K562 (cell line): Measurements from ENCODE around the gene FARSA. TPM values are rescaled to one million over a fixed set of nuclear protein-coding genes. Genes with fewer than 3 reads are reported as not detected.
A peak's percentile ranks its signal among the peaks of the same experiment; 100 is the strongest.

ENCODE experiments used
- HDAC2 ChIP-seq: fragments of 450-650 bp; IDR thresholded peaks from 2 replicates; pipeline ENCODE4 v1.6.1; 2016; ENCODE audit warnings: mild to moderate bottlenecking
- HOXB6 ChIP-seq: fragments of 250-450 bp; sonication (Bioruptor Pico); IDR thresholded peaks from 2 replicates; pipeline ENCODE4 v1.5.1; 2022; ENCODE audit warnings: mild to moderate bottlenecking, borderline replicate concordance
- HSF4 ChIP-seq: fragments of 250-450 bp; sonication (Bioruptor Pico); IDR thresholded peaks from 2 replicates; pipeline ENCODE4 v2.1.2; 2022; ENCODE audit warnings: mild to moderate bottlenecking, moderate library complexity, borderline replicate concordance
- LCOR ChIP-seq: sonication (generic); formaldehyde crosslinking; IDR thresholded peaks from 2 replicates; pipeline ENCODE4 v1.8.0; 2022; ENCODE audit warnings: mild to moderate bottlenecking, missing genetic modification reagents
- LEF1 ChIP-seq: fragments of 450-650 bp; IDR thresholded peaks from 2 replicates; pipeline ENCODE4 v1.6.1; 2016; ENCODE audit warnings: mild to moderate bottlenecking
- PHB ChIP-seq: fragments of 250-450 bp; sonication (Bioruptor Pico); IDR thresholded peaks from 2 replicates; pipeline ENCODE4 v1.5.0; 2021
- PML ChIP-seq: IDR thresholded peaks from 2 replicates; pipeline ENCODE4 v1.6.1; 2012; ENCODE audit warnings: low read length, inconsistent platforms
- RAD21 ChIP-seq, 2 experiments: fragments of 250-450 bp in 1 of 2; fragments of 450-650 bp in 1 of 2; sonication (Bioruptor Pico) in 1 of 2; formaldehyde crosslinking in 1 of 2; IDR thresholded peaks in 1 of 2; conservative IDR thresholded peaks in 1 of 2; 2 replicates each; pipeline versions ENCODE4 v1.4.0 to v1.8.0; 2020 to 2022; ENCODE audit warnings: mild to moderate bottlenecking in 2 of 2, moderate library complexity in 1 of 2
- RNF2 ChIP-seq: sonication (generic); IDR thresholded peaks from 2 replicates; pipeline ENCODE4 v1.6.1; 2016
- SOX6 ChIP-seq: fragments of 450-650 bp; IDR thresholded peaks from 2 replicates; pipeline ENCODE4 v1.6.1; 2014; ENCODE audit warnings: mild to moderate bottlenecking
- TAF1 ChIP-seq: IDR thresholded peaks from 2 replicates; pipeline ENCODE4 v1.6.1; 2011; ENCODE audit warnings: mild to moderate bottlenecking, low read length, moderate library complexity; ENCODE audit not compliant: insufficient read depth, control insufficient read depth, severe bottlenecking; ENCODE audit errors: extremely low read depth
- TAF9B ChIP-seq: fragments of 450-650 bp; IDR thresholded peaks from 2 replicates; pipeline ENCODE4 v1.6.1; 2018; ENCODE audit warnings: mild to moderate bottlenecking; ENCODE audit not compliant: partially characterized antibody
- XRCC5 ChIP-seq: fragments of 200-400 bp; formaldehyde crosslinking; IDR thresholded peaks from 2 replicates; pipeline ENCODE4 v1.6.1; 2017; ENCODE audit warnings: low read depth, mild to moderate bottlenecking, low read length
- ZNF143 ChIP-seq: sonication (generic); formaldehyde crosslinking; IDR thresholded peaks from 2 replicates; pipeline ENCODE4 v1.9.0; 2022; ENCODE audit warnings: mild to moderate bottlenecking, missing genetic modification reagents
- ZNF551 ChIP-seq: fragments of 250-450 bp; sonication (Bioruptor Pico); IDR thresholded peaks from 2 replicates; pipeline ENCODE4 v1.5.0; 2021; ENCODE audit warnings: mild to moderate bottlenecking, moderate library complexity
- polyA plus RNA-seq, 8 experiments: library from polyadenylated mRNA; depleted of rRNA in 4 of 8; stranded (reverse) in 5 of 8; unstranded in 3 of 8; fragments of >200 nt; fragmentation: Nextera tagmentation in 2 of 8; fragmentation: Illumina TruSeq in 1 of 8; extraction: Ambion mirVana in 2 of 8; extraction: Trizol in 1 of 8; gene quantifications; 2 replicates each; pipeline versions ENCODE4 v1.2.1 to v1.2.3, GENCODE V29; 2011 to 2014; ENCODE audit warnings: inconsistent platforms in 1 of 8, missing spikeins in 1 of 8
- total RNA-seq, 7 experiments: library from RNA; depleted of rRNA in 6 of 7; stranded (reverse); fragments of >200 nt in 6 of 7; fragmentation: Illumina TruSeq in 2 of 7; extraction: Trizol in 2 of 7; gene quantifications; 2 replicates each; pipeline versions ENCODE4 v1.2.1 to v1.2.3, GENCODE V29; 2011 to 2021; ENCODE audit warnings: low replicate concordance in 1 of 7
- TF ChIP-seq, protein P1 (sequence below): sonication (generic); formaldehyde crosslinking; IDR thresholded peaks from 2 replicates; pipeline ENCODE4 v1.8.0; 2022; ENCODE audit warnings: mild to moderate bottlenecking, missing genetic modification reagents
- TF ChIP-seq, protein P2 (sequence below): IDR thresholded peaks from 2 replicates; pipeline ENCODE4 v1.6.1; 2016; ENCODE audit warnings: missing genetic modification characterization, missing compliant biosample characterization
- TF ChIP-seq, protein P3 (sequence below), 2 experiments: fragments of 150-350 bp in 1 of 2; IDR thresholded peaks; 2 replicates each; pipeline ENCODE4 v1.6.1; 2012 to 2016; ENCODE audit warnings: low read depth in 2 of 2, low read length in 2 of 2, mild to moderate bottlenecking in 1 of 2, moderate library complexity in 1 of 2
- TF ChIP-seq, protein P4 (sequence below): fragments of 450-650 bp; IDR thresholded peaks from 2 replicates; pipeline ENCODE4 v1.6.1; 2014; ENCODE audit warnings: low read depth, mild to moderate bottlenecking, moderate library complexity, borderline replicate concordance

The FARSA gene
- total and polyA plus RNA-seq, 9 of the 15 experiments (the other 6 are each of a cell fraction or from before 2014, with no cell fraction given): 25.2 to 237 (median 89.6) TPM

DNA sequence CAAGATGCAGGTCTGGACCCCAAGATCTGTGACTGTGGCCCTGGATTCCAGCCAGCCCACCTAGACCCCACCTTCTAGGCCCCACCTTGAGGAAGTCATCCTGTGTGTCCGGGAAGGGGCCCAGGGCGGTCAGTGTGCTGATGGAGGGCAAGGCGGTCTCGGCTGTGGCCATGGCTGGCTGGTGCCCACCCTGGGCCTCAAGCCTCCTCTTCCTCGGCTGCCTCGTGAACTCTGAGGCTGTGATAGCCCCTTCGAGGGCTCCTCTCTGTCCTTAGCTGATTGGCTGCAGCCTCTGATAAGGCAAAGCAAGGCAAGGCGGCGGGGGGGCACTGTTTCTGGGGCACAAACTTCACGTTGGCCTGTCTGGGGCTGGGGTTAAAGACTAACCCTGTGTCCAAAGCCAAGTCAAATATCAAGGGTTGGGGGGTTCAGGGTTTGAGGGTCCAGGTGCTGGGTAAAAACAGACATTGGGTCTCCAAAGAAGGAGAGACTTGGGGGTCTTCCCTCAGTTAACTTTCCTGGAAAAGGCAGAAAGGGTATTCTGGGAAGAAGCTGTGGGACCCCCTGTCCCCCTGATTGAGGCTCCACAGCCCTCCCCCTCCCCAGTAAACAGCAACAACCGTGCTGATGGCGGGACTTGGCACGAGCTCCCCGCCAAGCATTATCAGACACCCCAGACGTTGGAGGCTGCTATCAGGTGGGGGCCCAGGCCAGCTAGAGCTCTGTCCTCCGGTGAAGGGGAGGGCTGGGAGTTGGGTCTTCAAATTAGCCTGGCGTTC is 46.4 kb downstream of the FARSA start, which contains the start of gene KLF1 (continued):
- TF ChIP-seq, protein P1, sequence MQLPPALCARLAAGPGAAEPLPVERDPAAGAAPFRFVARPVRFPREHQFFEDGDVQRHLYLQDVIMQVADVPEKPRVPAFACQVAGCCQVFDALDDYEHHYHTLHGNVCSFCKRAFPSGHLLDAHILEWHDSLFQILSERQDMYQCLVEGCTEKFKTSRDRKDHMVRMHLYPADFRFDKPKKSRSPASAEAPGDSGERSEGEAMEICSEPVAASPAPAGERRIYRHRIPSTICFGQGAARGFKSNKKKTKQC (CRISPR knock-in tag): no peak
- TF ChIP-seq LEF1 (peak; percentile 85), RNF2 (peak; percentile 85), PHB (CRISPR knock-in tag) (0 out of 2 replicates have a peak, but pooled peaks have one; percentile 8), TAF9B (peak; percentile 81), ZNF551 (CRISPR knock-in tag) (no peak), PML (peak; percentile 64), RAD21 (CRISPR knock-in tag; conservative IDR thresholded peaks at IDR 0.05 in 1 of 2, IDR thresholded peaks at IDR 0.05 in 1 of 2) (0 out of 4 replicates have a peak, but pooled peaks of 1 of the 2 experiments have one; percentile 3), LCOR (peak; percentile 48), ZNF143 (CRISPR knock-in tag) (0 out of 2 replicates have a peak, but pooled peaks have one; percentile 20), HSF4 (peak; percentile 62; the same call in 1 of the 2 replicates), TAF1 (peak; percentile 87), XRCC5 (no peak; the same call in none of the 2 replicates), HOXB6 (no peak), SOX6 (peak; percentile 79), HDAC2 (no peak)
- TF ChIP-seq, protein P2, sequence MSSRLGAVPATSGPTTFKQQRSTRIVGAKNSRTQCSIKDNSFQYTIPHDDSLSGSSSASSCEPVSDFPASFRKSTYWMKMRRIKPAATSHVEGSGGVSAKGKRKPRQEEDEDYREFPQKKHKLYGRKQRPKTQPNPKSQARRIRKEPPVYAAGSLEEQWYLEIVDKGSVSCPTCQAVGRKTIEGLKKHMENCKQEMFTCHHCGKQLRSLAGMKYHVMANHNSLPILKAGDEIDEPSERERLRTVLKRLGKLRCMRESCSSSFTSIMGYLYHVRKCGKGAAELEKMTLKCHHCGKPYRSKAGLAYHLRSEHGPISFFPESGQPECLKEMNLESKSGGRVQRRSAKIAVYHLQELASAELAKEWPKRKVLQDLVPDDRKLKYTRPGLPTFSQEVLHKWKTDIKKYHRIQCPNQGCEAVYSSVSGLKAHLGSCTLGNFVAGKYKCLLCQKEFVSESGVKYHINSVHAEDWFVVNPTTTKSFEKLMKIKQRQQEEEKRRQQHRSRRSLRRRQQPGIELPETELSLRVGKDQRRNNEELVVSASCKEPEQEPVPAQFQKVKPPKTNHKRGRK (tag): no peak
- TF ChIP-seq, protein P3, sequence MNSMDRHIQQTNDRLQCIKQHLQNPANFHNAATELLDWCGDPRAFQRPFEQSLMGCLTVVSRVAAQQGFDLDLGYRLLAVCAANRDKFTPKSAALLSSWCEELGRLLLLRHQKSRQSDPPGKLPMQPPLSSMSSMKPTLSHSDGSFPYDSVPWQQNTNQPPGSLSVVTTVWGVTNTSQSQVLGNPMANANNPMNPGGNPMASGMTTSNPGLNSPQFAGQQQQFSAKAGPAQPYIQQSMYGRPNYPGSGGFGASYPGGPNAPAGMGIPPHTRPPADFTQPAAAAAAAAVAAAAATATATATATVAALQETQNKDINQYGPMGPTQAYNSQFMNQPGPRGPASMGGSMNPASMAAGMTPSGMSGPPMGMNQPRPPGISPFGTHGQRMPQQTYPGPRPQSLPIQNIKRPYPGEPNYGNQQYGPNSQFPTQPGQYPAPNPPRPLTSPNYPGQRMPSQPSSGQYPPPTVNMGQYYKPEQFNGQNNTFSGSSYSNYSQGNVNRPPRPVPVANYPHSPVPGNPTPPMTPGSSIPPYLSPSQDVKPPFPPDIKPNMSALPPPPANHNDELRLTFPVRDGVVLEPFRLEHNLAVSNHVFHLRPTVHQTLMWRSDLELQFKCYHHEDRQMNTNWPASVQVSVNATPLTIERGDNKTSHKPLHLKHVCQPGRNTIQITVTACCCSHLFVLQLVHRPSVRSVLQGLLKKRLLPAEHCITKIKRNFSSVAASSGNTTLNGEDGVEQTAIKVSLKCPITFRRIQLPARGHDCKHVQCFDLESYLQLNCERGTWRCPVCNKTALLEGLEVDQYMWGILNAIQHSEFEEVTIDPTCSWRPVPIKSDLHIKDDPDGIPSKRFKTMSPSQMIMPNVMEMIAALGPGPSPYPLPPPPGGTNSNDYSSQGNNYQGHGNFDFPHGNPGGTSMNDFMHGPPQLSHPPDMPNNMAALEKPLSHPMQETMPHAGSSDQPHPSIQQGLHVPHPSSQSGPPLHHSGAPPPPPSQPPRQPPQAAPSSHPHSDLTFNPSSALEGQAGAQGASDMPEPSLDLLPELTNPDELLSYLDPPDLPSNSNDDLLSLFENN (IDR thresholded peaks at IDR 0.05; ENCODE audit: low read depth in 2 of 2, low read length in 2 of 2): peak in 1 of 2 experiments; percentile 87; a peak in 2 of 4 replicates
- TF ChIP-seq, protein P4, sequence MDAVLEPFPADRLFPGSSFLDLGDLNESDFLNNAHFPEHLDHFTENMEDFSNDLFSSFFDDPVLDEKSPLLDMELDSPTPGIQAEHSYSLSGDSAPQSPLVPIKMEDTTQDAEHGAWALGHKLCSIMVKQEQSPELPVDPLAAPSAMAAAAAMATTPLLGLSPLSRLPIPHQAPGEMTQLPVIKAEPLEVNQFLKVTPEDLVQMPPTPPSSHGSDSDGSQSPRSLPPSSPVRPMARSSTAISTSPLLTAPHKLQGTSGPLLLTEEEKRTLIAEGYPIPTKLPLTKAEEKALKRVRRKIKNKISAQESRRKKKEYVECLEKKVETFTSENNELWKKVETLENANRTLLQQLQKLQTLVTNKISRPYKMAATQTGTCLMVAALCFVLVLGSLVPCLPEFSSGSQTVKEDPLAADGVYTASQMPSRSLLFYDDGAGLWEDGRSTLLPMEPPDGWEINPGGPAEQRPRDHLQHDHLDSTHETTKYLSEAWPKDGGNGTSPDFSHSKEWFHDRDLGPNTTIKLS: no peak
